NK-92 (cell line): ENCODE measurements around the gene LCN2.
"Not testable (repeated sequence)": the region's sequence is repeated elsewhere in the genome, so short reads cannot be mapped to it uniquely, and the experiment has no call there.

Experiments used
- DNase-seq: peaks from one replicate; lab custom pipeline; 2025; ENCODE audit not compliant: unreplicated experiment; lab: John Stamatoyannopoulos, UW

LCN2 gene

GRCh38 chr9:128164307-128164885 lies 15.1 kb downstream of the LCN2 start:
- DNase-seq, result no peak

DNA sequence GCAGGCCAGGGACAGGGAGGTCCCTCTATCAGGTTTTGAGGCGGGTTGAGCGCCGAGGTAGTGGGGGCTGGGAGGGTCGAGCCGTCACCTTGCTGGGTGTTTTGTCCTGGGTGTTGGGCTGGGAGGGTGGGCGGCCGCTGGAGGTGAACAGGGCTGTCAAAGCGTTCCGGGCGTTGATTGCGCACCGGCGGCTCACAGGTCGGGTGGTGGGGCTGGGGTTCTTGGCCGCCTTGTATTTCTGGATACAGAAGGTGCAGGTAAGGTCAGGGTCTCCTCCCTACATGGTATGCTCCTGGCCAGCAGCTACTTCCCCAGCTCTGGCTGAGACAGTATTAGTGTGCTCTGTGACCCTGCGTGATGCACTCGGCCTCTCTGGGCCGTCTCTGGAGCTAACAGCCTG lies 16.9 kb downstream of the LCN2 start:
- no peak for DNase-seq

DNA sequence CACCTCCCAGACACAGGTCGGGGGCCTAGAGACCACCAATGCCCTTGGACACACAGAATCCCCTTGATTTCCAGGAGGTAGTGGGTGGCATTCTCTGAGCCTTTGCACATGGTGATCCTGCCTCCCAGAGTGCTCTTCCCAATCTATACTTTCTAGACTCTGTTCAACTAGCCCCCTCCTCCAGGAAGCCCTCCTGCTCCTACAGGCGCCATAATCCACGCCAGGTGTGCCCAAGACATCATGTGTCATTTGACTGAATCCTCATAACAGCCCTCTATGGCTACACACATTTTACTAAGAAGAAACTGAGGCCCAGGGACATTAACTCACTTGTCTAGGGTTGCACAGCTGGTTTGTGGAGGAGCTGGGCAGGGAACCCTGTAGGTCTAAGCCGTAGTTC lies 18.0 kb downstream of the LCN2 start:
- no peak for DNase-seq

GRCh38 chr9:128168731-128169308 lies 19.6 kb downstream of the LCN2 start:
- DNase-seq, result no peak

DNA sequence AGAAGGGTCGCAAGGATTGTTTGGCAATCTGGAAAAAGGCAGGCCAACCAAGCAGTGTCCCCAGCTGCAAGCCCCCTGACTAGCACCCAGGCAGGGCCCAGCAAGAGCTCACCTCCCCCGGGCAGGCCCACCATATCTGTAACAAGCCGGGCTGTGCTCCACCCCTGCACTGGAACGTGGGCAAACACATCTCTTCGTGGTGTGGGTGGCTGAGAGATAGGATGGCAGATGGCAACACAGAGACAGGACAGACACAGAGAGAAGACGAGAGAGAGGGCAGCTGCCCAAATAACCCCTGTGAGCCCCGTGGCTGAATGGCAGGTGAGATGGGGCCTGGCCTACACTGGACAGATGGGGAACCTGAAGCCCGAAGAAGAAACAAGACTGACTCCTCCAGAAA lies 20.2 kb downstream of the LCN2 start:
- DNase-seq, result no peak

GRCh38 chr9:128169925-128170324 lies 20.7 kb downstream of the LCN2 start:
- no peak for DNase-seq

DNA sequence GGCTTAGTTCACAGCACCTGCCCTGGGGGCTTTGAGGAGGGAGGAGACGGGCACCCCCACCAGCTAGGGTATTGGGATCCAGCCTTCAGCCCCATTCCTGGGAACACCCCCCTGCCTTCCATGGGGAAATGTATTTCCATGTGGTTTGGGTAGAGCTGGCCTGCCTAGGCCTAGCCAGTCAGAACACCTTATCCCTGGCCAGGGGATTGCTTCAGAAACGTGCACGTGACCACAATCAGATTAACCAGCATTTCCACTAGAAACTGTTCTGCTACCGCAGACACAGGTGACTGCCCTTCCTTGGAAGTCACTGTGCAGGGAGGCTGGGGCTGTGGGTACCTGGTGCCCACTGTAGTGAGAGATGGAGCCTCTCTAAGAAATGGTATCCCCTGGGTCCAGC lies 24.8 kb downstream of the LCN2 start:
- DNase-seq, result no peak

- no peak for DNase-seq
Measured at GRCh38 chr9:128175102-128175563, 25.9 kb downstream of the LCN2 start.

- no peak for DNase-seq
Measured at GRCh38 chr9:128175726-128176125, 26.5 kb downstream of the LCN2 start.

GRCh38 chr9:128178806-128179431 lies 29.7 kb downstream of the LCN2 start:
- no peak for DNase-seq

- DNase-seq, result no peak
Measured at GRCh38 chr9:128180001-128180400, 30.7 kb downstream of the LCN2 start.

GRCh38 chr9:128180447-128180846 lies 31.2 kb downstream of the LCN2 start:
- DNase-seq, result no peak

DNA sequence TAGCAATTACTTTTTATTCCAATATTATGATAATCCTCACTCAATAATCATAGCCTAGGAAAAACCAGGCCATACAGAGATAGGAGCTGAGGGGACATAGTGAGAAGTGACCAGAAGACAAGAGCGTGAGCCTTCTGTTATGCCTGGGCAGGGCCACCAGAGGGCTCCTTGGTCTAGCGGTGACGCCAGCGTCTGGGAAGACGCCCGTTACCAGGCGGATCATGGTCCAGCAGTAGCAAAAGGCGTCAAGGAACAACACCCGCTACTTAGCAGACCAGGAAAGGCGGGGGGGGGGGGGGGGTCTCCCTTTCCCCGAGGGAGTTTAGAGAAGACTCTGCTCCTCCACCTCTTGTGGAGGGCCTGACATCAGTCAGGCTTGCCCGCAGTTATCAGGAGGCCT lies 32.2 kb downstream of the LCN2 start:
- DNase-seq, result not testable (repeated sequence)

GRCh38 chr9:128182893-128183588 lies 33.8 kb downstream of the LCN2 start:
- DNase-seq, result no peak

DNA sequence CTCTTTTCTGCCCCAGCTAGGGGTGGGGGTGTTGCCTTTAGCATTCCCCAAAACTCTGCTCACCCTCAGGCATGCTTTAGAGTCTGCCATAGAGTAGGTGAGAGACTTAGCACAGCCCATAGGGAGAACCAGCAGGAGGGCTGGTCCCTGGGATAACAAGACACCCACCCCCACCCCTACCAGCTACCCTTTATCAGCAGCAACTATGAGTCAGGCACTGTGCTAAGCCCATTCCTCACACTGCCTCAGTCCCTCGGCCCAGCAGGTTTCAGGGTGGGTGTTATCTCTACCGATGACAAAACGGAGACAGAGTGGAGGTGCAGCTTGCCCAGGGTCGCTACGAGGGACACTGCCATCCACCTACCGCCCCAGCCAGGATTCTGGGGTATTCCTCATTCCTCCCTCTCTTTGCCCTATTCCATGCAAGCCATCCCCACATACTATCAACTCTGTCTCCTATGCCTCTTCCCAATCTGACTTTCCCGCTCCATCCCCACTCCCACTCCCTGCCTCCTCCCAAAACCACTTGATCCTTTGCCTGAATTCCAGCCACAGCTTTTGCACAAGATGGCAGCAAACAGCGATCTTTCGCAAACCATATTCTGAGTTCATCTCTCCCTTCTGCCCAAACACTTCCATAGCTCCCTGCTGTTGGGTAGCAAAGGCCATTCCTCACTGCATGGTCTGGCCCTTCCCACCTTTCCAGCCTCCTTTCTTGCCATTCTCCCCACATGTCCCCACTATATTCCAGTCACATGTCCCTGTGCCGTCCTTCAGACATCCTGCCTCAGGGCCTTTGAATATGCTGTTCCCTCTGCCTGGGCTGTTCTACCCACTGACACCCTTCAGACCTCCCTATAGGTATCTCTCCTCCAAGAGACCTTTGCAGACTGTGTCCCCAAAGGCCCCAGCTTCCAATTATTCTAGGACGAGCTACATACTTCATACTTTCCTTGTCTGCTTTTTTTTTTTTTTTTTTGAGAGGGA lies 37.0 kb downstream of the LCN2 start:
- no peak for DNase-seq

GRCh38 chr9:128187361-128187760 lies 38.1 kb downstream of the LCN2 start:
- no peak for DNase-seq

DNA sequence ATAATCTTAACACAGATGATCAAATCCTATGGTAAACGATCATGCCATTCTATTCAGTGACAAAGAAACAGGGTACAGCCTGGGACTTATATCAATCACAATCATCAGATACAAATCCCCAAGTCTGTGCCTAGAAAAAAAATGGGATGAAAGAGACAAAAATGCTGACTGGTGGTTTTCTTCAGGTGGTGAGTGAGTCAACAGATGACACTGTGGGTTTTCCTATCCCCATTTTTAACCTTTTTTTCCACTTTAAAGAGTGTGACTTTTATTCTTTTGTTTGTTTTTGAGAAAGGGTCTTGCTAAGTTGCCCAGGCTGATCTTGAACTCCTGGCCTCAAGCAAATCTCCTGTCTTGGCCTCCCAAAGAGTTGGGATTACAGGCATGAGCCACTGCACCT lies 39.0 kb downstream of the LCN2 start:
- DNase-seq, result no peak

- DNase-seq, result no peak
Measured at GRCh38 chr9:128190013-128190412, 40.8 kb downstream of the LCN2 start.

- DNase-seq, result no peak
Measured at GRCh38 chr9:128190516-128191405, 41.5 kb downstream of the LCN2 start.
